Endodermal cell (in vitro differentiated cells): ENCODE results near the gene QPRT. TPM values are rescaled to one million over a fixed set of nuclear protein-coding genes. Genes with fewer than 3 reads are reported as not detected.
"Not testable (repeated sequence)": the region's sequence is repeated elsewhere in the genome, so short reads cannot be mapped to it uniquely, and the experiment has no call there.

Source experiments
- DNase-seq: peaks from one replicate; pipeline ENCODE4 v3.0.0-alpha.2; 2017
- H3K27ac ChIP-seq: 2 replicates; pipeline ENCODE4 v1.5.1; 2013; ENCODE audit warnings: mild to moderate bottlenecking, low read depth, low read length, moderate library complexity
- H3K27me3 ChIP-seq: 2 replicates; pipeline ENCODE4 v1.6.1; 2013; ENCODE audit warnings: mild to moderate bottlenecking, low read length, moderate library complexity; ENCODE audit not compliant: insufficient read depth, control insufficient read depth, poor library complexity, severe bottlenecking
- H3K36me3 ChIP-seq: 2 replicates; pipeline ENCODE4 v1.7.0; 2013; ENCODE audit warnings: mild to moderate bottlenecking, low read length, moderate library complexity; ENCODE audit not compliant: control insufficient read depth, insufficient read depth
- H3K4me1 ChIP-seq: one replicate; pipeline ENCODE4 v1.7.0; 2013; ENCODE audit warnings: low read length; ENCODE audit not compliant: control insufficient read depth, insufficient read depth
- H3K4me3 ChIP-seq: 2 replicates; pipeline ENCODE4 v1.5.1; 2013; ENCODE audit warnings: mild to moderate bottlenecking, low read length, moderate library complexity
- H3K9ac ChIP-seq: 2 replicates; pipeline ENCODE4 v1.6.1; 2013; ENCODE audit warnings: mild to moderate bottlenecking, low read length, moderate library complexity; ENCODE audit not compliant: poor library complexity, severe bottlenecking; ENCODE audit errors: extremely low read depth
- H3K9me3 ChIP-seq: 2 replicates; pipeline ENCODE4 v1.6.1; 2013; ENCODE audit warnings: mild to moderate bottlenecking, low read length, moderate library complexity; ENCODE audit not compliant: control insufficient read depth
- H3K27ac Mint-ChIP-seq: 2 replicates; pipeline ENCODE4 v1.8.0; 2020; ENCODE audit warnings: mixed read lengths
- H3K27me3 Mint-ChIP-seq: 2 replicates; pipeline ENCODE4 v1.8.0; 2021; ENCODE audit warnings: mild to moderate bottlenecking, mixed read lengths; ENCODE audit not compliant: insufficient read depth
- H3K36me3 Mint-ChIP-seq: 2 replicates; pipeline ENCODE4 v1.8.0; 2020; ENCODE audit warnings: low read depth, mixed read lengths
- H3K4me1 Mint-ChIP-seq: 2 replicates; pipeline ENCODE4 v1.8.0; 2020; ENCODE audit warnings: mixed read lengths
- H3K4me3 Mint-ChIP-seq: 2 replicates; pipeline ENCODE4 v1.8.0; 2020; ENCODE audit warnings: mild to moderate bottlenecking, moderate library complexity, mixed read lengths
- H3K9me3 Mint-ChIP-seq: 2 replicates; pipeline ENCODE4 v1.8.0; 2020; ENCODE audit warnings: mild to moderate bottlenecking, mixed read lengths
- WGBS, 2 experiments: methylation state at CpG; one replicate each; pipeline versions ENCODE4 v1.1.5 to v1.1.7; 2013; ENCODE audit warnings: missing lambda C conversion rate in 2 of 2, mixed read lengths in 1 of 2; ENCODE audit not compliant: insufficient coverage in 1 of 2, insufficient read length in 1 of 2; 5-methylcytosine and 5-hydroxymethylcytosine counted together
- total RNA-seq, 2 donors: library from RNA; stranded (reverse); fragmentation: NEBNext Ultra II Directional in 1 of 2; extraction: Animal tissue kit (Norgen Biotek cat#: 25700) in 1 of 2; gene quantifications; 2 replicates in 1 of 2; 3 replicates in 1 of 2; pipeline ENCODE4 v1.2.1, GENCODE V29; 2021
- TF ChIP-seq, protein P1 (sequence below): fragments of 200-600 bp; sonication (generic); conservative IDR thresholded peaks from 2 replicates; pipeline ENCODE4 v1.5.0; 2021; ENCODE audit warnings: antibody characterized with exemption, mild to moderate bottlenecking

Gene QPRT
- total RNA-seq, 2 donors from 2014 or later, result 92.3 to 109 TPM

- no peak overlapping the region for H3K27ac ChIP-seq
- Mint-ChIP-seq H3K4me1 (no peaks in the 10 kb centered on the region), H3K4me3 (no peak overlapping the region), H3K27me3 (no peaks in the 10 kb centered on the region), H3K36me3 (peaks cover 41% of the 10 kb centered on the region), H3K9me3 (no peaks in the 10 kb centered on the region), H3K27ac (peak overlapping the region; percentile 72)
- H3K27me3 ChIP-seq, result no peaks in the 10 kb centered on the region
- no peak overlapping the region for H3K4me3 ChIP-seq
- 63 to 87% methylated on average over 2 to 6 of the region's 6 CpGs for WGBS, 2 experiments
- peaks cover 14% of the 10 kb centered on the region for H3K36me3 ChIP-seq
- TF ChIP-seq, protein P1, sequence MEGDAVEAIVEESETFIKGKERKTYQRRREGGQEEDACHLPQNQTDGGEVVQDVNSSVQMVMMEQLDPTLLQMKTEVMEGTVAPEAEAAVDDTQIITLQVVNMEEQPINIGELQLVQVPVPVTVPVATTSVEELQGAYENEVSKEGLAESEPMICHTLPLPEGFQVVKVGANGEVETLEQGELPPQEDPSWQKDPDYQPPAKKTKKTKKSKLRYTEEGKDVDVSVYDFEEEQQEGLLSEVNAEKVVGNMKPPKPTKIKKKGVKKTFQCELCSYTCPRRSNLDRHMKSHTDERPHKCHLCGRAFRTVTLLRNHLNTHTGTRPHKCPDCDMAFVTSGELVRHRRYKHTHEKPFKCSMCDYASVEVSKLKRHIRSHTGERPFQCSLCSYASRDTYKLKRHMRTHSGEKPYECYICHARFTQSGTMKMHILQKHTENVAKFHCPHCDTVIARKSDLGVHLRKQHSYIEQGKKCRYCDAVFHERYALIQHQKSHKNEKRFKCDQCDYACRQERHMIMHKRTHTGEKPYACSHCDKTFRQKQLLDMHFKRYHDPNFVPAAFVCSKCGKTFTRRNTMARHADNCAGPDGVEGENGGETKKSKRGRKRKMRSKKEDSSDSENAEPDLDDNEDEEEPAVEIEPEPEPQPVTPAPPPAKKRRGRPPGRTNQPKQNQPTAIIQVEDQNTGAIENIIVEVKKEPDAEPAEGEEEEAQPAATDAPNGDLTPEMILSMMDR, result peak; percentile 85
- peak; percentile 70 for DNase-seq
- H3K9me3 ChIP-seq, result no peaks in the 10 kb centered on the region
- no peak overlapping the region for H3K9ac ChIP-seq
- no peaks in the 10 kb centered on the region for H3K4me1 ChIP-seq
Measured at GRCh38 chr16:29729116-29729521, 50.1 kb downstream of the QPRT start.

DNA sequence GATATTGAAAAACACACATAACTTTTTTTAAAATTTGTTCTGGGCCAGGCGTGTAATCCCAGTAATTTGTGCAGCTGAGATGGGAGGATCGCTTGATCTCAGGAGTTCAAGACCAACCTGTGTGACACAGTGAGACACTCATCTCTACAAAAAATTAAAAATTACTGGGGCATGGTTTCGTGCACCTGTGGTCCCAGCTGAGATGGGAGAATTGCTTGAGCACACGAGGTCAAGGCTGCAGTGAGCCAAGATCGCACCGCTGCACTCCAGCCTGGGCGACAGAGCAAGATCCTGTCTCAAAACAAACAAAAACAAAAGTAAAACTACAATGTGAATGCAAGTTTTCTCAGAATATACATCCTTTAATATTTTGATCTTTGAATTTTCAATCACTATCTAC lies 51.7 kb downstream of the QPRT start:
- Mint-ChIP-seq H3K4me3 (no peak overlapping the region), H3K9me3 (no peaks in the 10 kb centered on the region), H3K4me1 (no peaks in the 10 kb centered on the region), H3K27ac (no peak overlapping the region), H3K27me3 (no peaks in the 10 kb centered on the region), H3K36me3 (peaks cover 45% of the 10 kb centered on the region)
- no peaks in the 10 kb centered on the region for H3K4me1 ChIP-seq
- no peak overlapping the region for H3K27ac ChIP-seq
- no peak overlapping the region for H3K9ac ChIP-seq
- no peak for DNase-seq
- no peak overlapping the region for H3K4me3 ChIP-seq
- WGBS, 2 experiments, result 94 to 95% methylated on average over 5 to 7 of the region's 7 CpGs
- peaks cover 14% of the 10 kb centered on the region for H3K36me3 ChIP-seq
- TF ChIP-seq, protein P1, result no peak
- H3K9me3 ChIP-seq, result no peaks in the 10 kb centered on the region
- no peaks in the 10 kb centered on the region for H3K27me3 ChIP-seq

GRCh38 chr16:29731768-29732601 lies 53.0 kb downstream of the QPRT start:
- H3K27ac ChIP-seq, H3K9me3 ChIP-seq, H3K4me3 Mint-ChIP-seq, H3K9me3 Mint-ChIP-seq, DNase-seq, H3K4me3 ChIP-seq, H3K27me3 ChIP-seq, H3K4me1 ChIP-seq, H3K4me1 Mint-ChIP-seq, H3K9ac ChIP-seq, H3K27me3 Mint-ChIP-seq: not testable (repeated sequence)
- peaks cover 14% of the 10 kb centered on the region for H3K36me3 ChIP-seq
- peak overlapping the region; percentile 78 for H3K27ac Mint-ChIP-seq
- peaks cover 52% of the 10 kb centered on the region for H3K36me3 Mint-ChIP-seq
- WGBS, 2 experiments, result 95% methylated on average over 3 to 11 of the region's 13 CpGs
